MM.1S (cell line): ENCODE measurements around the gene MSRB1.
A peak's percentile ranks its signal among the peaks of the same experiment; 100 is the strongest.
"Not testable (repeated sequence)": the region's sequence is repeated elsewhere in the genome, so short reads cannot be mapped to it uniquely, and the experiment has no call there.

Source experiments
- DNase-seq: peaks from one replicate; pipeline ENCODE4 v3.0.0-alpha.2; 2015
- H2AFZ ChIP-seq: fragments of 300-600 bp; sonication (generic); 2 replicates; pipeline ENCODE4 v1.6.0; 2016; ENCODE audit warnings: antibody characterized with exemption, low read length
- H3F3A ChIP-seq: fragments of 300-600 bp; sonication (generic); 2 replicates; pipeline ENCODE4 v1.6.1; 2016; ENCODE audit warnings: mild to moderate bottlenecking, antibody characterized with exemption, low read length, moderate library complexity, mixed read lengths; ENCODE audit not compliant: insufficient read depth
- H3K27ac ChIP-seq: fragments of 300-600 bp; sonication (generic); 2 replicates; pipeline ENCODE4 v1.5.1; 2016; ENCODE audit warnings: mild to moderate bottlenecking, low read length
- H3K27me3 ChIP-seq: fragments of 300-600 bp; sonication (generic); replicated peaks from 2 replicates; pipeline ENCODE4 v1.6.0; 2016; ENCODE audit warnings: low read length; ENCODE audit not compliant: insufficient read depth
- H3K36me3 ChIP-seq: fragments of 300-600 bp; sonication (generic); replicated peaks from 2 replicates; pipeline ENCODE4 v1.6.1; 2016; ENCODE audit warnings: mild to moderate bottlenecking, low read length, mixed read lengths; ENCODE audit not compliant: insufficient read depth
- H3K4me1 ChIP-seq: fragments of 300-600 bp; sonication (generic); 2 replicates; pipeline ENCODE4 v1.6.1; 2016; ENCODE audit warnings: low read length, mixed read lengths
- H3K4me2 ChIP-seq: fragments of 300-600 bp; sonication (generic); 2 replicates; pipeline ENCODE4 v1.6.0; 2016; ENCODE audit warnings: low read depth, low read length
- H3K4me3 ChIP-seq: fragments of 300-600 bp; sonication (generic); 2 replicates; pipeline ENCODE4 v1.5.1; 2016; ENCODE audit warnings: low read length, mixed read lengths
- H3K79me2 ChIP-seq: fragments of 300-600 bp; sonication (generic); 2 replicates; pipeline ENCODE4 v1.6.1; 2016; ENCODE audit warnings: mixed run types, low read length, mixed read lengths
- H3K9ac ChIP-seq: fragments of 300-600 bp; sonication (generic); 2 replicates; pipeline ENCODE4 v1.6.1; 2016; ENCODE audit warnings: low read length, mixed read lengths
- H3K9me2 ChIP-seq: fragments of 300-600 bp; sonication (generic); replicated peaks from 2 replicates; pipeline ENCODE4 v1.6.1; 2016; ENCODE audit warnings: mild to moderate bottlenecking, low read length, mixed read lengths; ENCODE audit not compliant: insufficient read depth
- H3K9me3 ChIP-seq: fragments of 300-600 bp; sonication (generic); replicated peaks from 2 replicates; pipeline ENCODE4 v1.6.1; 2016; ENCODE audit warnings: mild to moderate bottlenecking, low read length, mixed read lengths; ENCODE audit not compliant: insufficient read depth
- H4K20me1 ChIP-seq: fragments of 300-600 bp; sonication (generic); 2 replicates; pipeline ENCODE4 v1.6.1; 2016; ENCODE audit warnings: mild to moderate bottlenecking, low read length, moderate library complexity, mixed read lengths; ENCODE audit not compliant: insufficient read depth
- EZH2 ChIP-seq: fragments of 300-600 bp; sonication (generic); optimal IDR thresholded peaks from 2 replicates; pipeline ENCODE3; 2017; ENCODE audit warnings: low read depth, mild to moderate bottlenecking, antibody characterized with exemption, low read length, mixed read lengths
- EZH2phosphoT487 ChIP-seq: fragments of 300-600 bp; sonication (generic); IDR thresholded peaks from 2 replicates; pipeline ENCODE4 v1.6.1; 2018; ENCODE audit warnings: antibody characterized with exemption, low read length
- TF ChIP-seq, protein P1 (sequence below): fragments of 300-600 bp; sonication (generic); IDR thresholded peaks from 2 replicates; pipeline ENCODE4 v1.5.1; 2016; ENCODE audit warnings: antibody characterized with exemption, low read length, mixed read lengths

Gene MSRB1

GRCh38 chr16:1957434-1958142 is 14.6 kb upstream of the MSRB1 start:
- H2AFZ ChIP-seq, H3K9me3 ChIP-seq, H3K9me2 ChIP-seq, H3K4me3 ChIP-seq, H3K36me3 ChIP-seq, H3K9ac ChIP-seq, H3K4me1 ChIP-seq, H3K27ac ChIP-seq, H3K4me2 ChIP-seq, DNase-seq, H4K20me1 ChIP-seq: not testable (repeated sequence)
- Histone ChIP-seq H3K27me3 (peaks cover 15% of the 10 kb centered on the region), H3F3A (peaks cover 19% of the 10 kb centered on the region), H3K79me2 (peaks cover 17% of the 10 kb centered on the region)

DNA sequence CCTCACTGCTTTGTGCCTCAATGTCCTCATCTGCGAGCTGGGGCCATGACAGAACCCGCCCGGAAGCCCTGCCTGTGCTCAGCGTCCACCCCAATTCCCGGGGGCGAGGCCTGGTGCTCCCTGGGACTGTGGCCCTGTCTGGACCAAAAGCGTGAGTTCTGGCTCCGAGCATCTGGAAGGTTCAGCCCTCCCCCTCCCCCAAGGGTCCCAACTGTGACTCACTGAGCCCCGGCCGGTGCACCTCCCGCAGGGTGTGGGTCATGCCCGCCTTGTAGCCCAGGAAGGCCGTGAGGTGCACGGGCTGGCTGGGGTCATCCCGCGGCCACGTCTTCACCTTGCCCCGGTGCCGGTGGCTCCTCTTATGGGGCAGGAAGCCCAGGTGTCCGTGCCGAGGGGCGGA is 10.7 kb upstream of the MSRB1 start:
- H3K4me1 ChIP-seq: no peaks in the 10 kb centered on the region

DNA sequence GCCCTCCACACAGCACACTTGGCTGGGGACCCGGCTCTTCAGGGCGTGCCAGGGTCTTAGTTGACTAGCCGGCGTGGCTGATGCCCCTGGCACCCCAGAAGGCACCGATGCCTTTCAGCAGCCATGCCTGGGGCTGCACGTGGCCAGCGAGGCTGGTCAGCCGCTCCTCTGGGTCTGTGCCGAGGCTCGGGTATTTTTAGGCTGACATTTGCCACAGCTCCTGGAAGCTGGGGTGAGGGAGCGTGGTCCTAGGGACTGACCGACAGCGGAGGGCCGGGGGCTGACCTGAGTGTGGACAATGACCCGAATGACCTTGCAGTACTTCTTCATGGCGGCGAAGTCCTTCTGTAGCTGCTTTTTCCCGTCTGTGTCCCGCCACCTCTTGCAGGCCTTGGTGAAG is 7.6 kb upstream of the MSRB1 start:
- Histone ChIP-seq H3F3A (no peaks in the 10 kb centered on the region), H3K27ac (no peak overlapping the region), H3K4me2 (no peak overlapping the region), H3K79me2 (no peaks in the 10 kb centered on the region), H2AFZ (no peak overlapping the region), H3K9me3 (no peaks in the 10 kb centered on the region), H4K20me1 (no peaks in the 10 kb centered on the region), H3K9ac (no peak overlapping the region), H3K4me3 (no peak overlapping the region), H3K4me1 (no peaks in the 10 kb centered on the region), H3K27me3 (peaks cover 21% of the 10 kb centered on the region), H3K9me2 (no peaks in the 10 kb centered on the region), H3K36me3 (no peaks in the 10 kb centered on the region)
- no peak for DNase-seq
- TF ChIP-seq EZH2phosphoT487: no peak
- no peak for TF ChIP-seq EZH2
- TF ChIP-seq, protein P1, sequence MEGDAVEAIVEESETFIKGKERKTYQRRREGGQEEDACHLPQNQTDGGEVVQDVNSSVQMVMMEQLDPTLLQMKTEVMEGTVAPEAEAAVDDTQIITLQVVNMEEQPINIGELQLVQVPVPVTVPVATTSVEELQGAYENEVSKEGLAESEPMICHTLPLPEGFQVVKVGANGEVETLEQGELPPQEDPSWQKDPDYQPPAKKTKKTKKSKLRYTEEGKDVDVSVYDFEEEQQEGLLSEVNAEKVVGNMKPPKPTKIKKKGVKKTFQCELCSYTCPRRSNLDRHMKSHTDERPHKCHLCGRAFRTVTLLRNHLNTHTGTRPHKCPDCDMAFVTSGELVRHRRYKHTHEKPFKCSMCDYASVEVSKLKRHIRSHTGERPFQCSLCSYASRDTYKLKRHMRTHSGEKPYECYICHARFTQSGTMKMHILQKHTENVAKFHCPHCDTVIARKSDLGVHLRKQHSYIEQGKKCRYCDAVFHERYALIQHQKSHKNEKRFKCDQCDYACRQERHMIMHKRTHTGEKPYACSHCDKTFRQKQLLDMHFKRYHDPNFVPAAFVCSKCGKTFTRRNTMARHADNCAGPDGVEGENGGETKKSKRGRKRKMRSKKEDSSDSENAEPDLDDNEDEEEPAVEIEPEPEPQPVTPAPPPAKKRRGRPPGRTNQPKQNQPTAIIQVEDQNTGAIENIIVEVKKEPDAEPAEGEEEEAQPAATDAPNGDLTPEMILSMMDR: no peak

More for the DNA sequence above, 10.7 kb upstream of the MSRB1 start:
- Histone ChIP-seq H3K4me2 (no peak overlapping the region), H3K79me2 (no peaks in the 10 kb centered on the region), H3K9me3 (no peaks in the 10 kb centered on the region), H3F3A (no peaks in the 10 kb centered on the region), H3K27ac (no peak overlapping the region), H2AFZ (no peak overlapping the region), H3K9me2 (no peaks in the 10 kb centered on the region), H4K20me1 (no peaks in the 10 kb centered on the region), H3K27me3 (peaks cover 21% of the 10 kb centered on the region), H3K4me3 (no peak overlapping the region), H3K36me3 (no peaks in the 10 kb centered on the region), H3K9ac (no peak overlapping the region)
- TF ChIP-seq, protein P1: no peak
- no peak for TF ChIP-seq EZH2phosphoT487
- TF ChIP-seq EZH2: no peak
- DNase-seq: peak; percentile 2

GRCh38 chr16:1950047-1950446 is 7.0 kb upstream of the MSRB1 start:
- Histone ChIP-seq H4K20me1 (no peaks in the 10 kb centered on the region), H3K9me2 (no peaks in the 10 kb centered on the region), H3K9ac (no peak overlapping the region), H3K4me1 (no peaks in the 10 kb centered on the region), H3K27me3 (peaks cover 19% of the 10 kb centered on the region), H3K9me3 (no peaks in the 10 kb centered on the region), H2AFZ (no peak overlapping the region), H3F3A (no peaks in the 10 kb centered on the region), H3K4me2 (no peak overlapping the region), H3K79me2 (no peaks in the 10 kb centered on the region), H3K4me3 (no peak overlapping the region), H3K36me3 (no peaks in the 10 kb centered on the region), H3K27ac (no peak overlapping the region)
- DNase-seq: no peak
- TF ChIP-seq, protein P1: no peak
- no peak for TF ChIP-seq EZH2
